ENCODE measurements around the gene TTC29.

Gene TTC29, protein sequence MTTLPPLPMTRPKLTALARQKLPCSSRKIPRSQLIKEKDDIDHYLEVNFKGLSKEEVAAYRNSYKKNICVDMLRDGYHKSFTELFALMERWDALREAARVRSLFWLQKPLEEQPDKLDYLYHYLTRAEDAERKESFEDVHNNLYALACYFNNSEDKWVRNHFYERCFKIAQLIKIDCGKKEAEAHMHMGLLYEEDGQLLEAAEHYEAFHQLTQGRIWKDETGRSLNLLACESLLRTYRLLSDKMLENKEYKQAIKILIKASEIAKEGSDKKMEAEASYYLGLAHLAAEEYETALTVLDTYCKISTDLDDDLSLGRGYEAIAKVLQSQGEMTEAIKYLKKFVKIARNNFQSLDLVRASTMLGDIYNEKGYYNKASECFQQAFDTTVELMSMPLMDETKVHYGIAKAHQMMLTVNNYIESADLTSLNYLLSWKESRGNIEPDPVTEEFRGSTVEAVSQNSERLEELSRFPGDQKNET
- total RNA-seq, result 0 reads per million in 2 donors

DNA sequence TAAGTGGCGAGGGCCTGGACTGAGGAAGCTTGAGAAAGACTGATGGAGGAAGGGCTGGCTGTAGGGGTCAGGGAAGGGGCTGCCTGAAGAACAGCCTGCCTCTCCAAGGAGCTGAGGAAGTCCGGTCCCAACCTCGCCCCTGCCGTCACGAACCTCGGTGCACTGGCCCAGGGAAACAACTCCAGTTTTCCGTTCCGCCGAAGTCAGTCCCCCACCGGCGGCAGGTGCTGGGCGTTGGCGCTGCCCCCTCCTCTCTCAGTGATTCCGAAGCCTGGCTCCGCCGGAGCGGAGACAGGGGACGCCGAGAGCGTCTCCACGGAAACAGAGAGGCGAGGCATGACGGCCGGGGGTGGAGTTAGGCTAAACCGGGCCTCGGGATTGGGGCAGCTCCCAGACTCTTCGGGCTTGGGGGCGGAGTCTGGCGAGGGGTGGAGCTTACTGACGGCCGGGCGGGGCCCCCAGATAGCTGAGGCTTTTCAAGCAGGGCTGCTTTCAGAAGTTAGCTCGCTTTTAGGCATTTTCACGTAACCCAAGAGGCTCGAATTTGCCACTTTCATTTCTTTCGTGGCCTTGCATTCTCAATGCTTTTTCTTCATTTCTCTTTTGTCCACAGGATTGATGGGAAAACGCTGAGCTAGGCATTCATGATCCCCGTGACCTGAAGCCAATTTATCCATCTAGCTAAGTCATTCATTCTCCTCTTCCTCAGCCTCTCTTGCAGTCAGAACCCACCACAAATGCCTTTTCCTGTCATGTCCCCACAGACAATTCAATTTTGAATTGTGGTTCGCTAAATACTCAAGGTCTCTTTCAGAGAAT lies at the start of gene TTC29:
Gene TTC29 (minus strand): TSS at position 309 of the 819 bp plus-strand sequence. CDS start 5,969 bp downstream, outside the sequence.
- DNase-seq, result peak; percentile 74

DNA sequence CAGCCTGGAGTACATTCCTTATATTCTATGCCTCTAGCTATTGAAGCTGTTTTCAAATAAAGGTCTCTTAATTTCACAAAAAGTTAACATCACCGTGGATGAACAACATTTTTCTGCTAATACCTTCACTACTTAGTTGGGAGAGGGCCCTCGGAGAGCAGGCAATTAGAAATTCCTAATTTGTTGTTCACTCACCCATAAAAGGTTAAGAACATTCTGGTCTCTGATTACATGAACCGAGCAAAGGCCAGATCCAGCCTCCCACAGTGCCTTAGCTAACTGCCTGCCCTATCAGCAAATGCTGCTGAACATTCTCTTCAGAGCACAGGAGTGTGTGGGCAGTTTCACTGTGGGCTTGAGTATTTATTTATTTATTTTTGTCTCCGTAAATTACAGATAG lies 36.0 kb upstream of the TTC29 start:
- DNase-seq, result no peak

DNA sequence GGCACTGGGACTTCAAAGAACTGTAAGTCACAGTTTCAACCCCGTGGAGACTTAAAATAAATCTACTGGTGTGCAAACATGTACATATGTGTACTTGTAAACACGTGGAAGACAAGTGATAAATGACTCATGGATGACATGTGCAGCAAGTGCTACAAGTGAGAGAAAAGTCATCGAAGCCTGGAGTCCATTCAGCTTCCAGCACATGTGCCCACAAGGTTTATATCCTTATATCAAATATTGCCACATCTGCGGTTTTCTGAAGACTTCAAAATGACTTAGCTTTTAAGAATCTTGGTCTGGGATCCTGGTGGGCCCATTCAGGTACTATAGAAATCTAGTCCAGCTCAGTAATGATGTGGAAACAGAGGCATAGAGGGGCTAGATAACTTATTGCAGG lies 33.0 kb upstream of the TTC29 start:
- no peak for DNase-seq

DNA sequence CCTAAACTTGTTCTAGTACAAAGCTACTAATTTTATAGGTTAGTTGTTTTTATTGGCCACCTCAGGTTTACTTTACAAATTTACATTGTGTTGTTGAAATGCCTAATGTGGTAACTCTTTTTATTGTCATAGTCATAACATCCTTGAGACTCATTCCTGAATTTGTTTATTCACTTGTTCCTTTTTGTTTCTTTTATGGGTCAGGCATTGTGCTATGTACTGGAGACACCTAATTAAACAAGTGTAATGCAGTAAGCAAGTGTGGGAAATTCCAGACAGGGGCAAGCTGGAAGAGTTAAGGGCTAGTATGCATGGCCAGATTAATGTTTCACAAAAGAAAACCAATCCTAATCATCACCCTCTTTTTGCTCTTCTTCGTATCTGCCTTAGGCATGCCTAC lies 30.5 kb upstream of the TTC29 start:
- no peak for DNase-seq

DNA sequence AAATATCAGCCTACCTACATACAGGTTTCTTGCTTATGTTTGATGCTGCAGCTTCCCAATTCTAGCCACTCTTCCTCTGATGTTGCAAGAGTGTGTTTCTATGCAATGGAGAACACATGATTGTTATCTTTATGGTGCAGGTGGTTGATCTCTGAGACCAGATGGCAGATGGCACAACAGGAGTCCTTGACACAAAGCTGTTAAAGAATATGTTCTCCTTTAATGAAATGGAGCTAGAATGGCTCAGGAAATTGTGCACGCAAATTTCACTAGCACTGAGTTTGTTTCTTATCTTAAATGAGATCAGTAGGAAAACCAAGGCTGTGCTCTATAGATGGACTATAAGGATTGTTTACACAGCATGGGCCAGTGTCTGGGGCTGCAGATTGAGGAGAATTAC lies 29.9 kb upstream of the TTC29 start:
- DNase-seq, result no peak

DNA sequence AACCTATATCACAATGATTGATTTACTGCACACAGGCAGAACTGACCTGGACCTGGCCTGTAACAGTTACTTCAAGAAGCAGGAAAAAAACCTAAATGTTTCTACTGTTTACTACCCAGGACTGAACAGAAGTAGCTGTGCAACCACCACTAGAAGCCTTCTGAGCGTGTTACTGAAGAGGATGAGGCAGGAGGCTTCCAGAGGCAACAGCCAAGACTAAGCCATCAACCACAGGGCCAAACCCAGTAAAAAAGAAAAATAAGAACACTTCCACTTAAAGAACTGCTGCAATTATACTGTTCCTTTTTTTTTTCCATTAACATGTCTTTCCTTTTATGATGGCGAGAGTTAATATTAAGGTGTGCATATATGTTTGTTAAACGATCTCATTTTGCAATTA lies 29.4 kb upstream of the TTC29 start:
- no peak for DNase-seq

DNA sequence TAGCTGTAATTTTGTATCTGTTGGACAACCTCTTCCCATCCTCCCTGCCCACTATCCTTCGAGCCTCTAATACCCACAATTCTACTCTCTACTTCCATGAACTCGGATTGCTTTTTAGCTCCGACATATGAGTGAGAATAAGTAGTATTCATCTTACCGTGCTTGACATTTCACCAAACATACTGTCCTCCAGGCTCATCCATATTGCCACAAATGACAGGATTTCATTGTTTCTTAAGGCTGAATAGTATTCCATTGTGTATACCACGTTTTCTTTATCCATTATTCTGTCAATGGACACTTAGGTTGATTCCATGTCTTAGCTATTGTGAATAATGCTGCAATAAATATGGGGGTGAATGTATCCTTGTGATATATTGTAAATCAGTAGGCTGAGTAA lies 26.4 kb upstream of the TTC29 start:
- DNase-seq, result no peak

DNA sequence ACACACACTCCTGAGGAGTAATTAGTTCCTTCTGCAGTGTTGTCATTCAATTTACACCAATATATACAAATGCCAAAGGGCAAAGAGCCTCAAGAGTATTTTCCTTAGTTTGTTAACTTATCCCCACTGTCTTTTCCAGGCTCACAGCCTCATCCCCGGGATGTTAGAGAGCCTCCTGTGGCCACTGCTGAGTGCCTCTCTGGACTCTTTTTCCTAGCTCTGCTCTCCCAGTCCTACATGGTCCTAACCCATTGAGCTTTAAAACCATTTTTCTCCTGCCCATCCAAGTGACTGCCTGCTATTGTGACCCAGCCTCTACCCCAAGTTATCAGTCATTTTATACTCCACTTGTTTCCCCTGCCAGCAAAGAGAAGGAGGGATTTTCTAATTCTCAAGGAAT lies 23.5 kb upstream of the TTC29 start:
- DNase-seq, result no peak

DNA sequence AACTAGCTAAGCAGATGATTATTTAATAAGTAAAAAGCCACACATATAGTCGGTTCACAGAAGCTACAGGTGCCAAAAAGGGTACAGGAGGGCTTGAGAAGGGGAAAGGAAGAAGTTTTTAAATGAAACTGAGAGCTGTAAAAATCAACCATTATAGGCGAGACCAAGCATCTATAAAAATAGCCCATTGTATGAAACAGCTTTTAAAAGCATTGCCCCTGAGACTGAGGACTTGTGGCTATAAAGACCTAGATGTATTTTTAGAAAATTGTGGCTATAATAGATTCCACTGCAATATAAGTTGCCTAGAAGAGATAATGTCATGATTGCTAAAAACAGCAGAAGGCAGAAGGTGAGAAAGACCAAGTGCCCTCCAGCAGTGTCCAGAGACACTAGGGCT lies 15.0 kb upstream of the TTC29 start:
- no peak for DNase-seq

DNA sequence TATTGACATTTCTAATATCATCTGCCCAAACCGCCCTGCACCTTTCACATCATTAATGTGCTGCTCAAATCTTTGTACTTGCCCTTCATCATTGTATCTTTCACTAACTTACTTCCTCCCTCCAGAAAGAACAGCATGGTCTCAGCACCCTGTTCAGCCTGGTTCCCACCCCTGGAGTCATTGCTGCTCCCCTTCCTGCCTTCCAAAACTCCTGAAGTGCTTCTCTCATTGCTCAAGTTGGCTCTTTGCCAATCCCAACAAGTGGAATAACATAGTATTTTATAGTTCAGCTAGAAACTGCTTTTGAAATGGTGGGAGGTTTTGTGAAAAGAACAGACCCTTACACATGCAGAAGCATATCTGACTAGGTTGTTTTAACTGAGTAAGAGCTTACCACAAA lies 14.0 kb upstream of the TTC29 start:
- no peak for DNase-seq

DNA sequence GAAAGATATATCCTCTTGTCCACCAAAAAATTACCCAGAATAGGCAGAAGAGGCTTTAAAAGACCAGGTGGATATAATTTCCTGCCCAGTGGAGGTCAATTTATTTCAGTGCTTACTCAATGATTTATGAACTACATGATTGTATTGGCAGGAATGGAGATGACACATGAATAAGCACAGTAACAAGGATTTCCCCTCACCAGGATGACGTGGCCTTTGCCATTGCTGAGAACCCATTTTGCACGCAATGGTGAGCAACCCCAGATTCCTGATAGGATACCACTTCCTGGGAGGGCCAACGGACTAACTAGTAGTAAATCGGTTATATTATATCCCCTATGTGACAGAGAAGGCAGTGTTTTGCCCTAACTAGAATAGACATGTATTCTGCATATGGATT lies 11.6 kb upstream of the TTC29 start:
- DNase-seq, result no peak

DNA sequence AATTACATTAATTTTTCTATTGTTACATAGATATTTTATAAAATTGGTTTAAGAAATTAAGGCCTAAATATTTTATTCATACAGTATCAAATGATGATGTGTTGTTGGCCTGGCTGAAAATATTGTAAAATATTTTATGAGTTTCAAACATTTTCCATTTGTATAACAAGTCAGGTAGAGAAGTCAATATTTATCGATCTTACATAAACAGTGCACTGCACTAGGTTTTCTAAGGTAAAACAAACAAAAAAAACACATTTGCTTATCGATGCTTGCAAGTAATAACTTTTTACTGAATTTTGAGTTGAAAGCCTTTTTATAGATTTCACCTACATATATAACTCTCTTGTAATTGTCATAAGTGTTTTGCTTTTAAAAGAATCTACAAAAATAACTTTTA lies 7.2 kb upstream of the TTC29 start:
- DNase-seq, result no peak

DNA sequence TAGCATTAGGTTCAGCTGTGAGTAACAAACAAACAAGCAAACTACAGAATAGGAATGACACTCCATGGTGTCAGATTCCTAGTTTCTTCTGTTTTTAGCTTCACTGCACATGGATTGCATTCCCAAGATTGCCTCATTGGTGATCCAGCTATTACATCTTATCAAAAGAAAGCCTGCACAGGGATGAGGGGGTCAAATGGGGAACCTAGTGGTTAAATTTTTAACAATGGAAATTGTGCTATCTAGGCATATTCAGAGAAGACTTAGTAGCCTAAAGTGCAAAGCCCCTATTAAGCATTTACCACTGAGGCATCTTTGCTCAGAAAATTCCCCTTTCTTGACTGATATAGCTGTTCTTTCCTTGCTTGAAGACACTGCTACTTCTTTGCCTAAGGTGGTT lies 3.9 kb upstream of the TTC29 start:
- DNase-seq, result no peak

DNA sequence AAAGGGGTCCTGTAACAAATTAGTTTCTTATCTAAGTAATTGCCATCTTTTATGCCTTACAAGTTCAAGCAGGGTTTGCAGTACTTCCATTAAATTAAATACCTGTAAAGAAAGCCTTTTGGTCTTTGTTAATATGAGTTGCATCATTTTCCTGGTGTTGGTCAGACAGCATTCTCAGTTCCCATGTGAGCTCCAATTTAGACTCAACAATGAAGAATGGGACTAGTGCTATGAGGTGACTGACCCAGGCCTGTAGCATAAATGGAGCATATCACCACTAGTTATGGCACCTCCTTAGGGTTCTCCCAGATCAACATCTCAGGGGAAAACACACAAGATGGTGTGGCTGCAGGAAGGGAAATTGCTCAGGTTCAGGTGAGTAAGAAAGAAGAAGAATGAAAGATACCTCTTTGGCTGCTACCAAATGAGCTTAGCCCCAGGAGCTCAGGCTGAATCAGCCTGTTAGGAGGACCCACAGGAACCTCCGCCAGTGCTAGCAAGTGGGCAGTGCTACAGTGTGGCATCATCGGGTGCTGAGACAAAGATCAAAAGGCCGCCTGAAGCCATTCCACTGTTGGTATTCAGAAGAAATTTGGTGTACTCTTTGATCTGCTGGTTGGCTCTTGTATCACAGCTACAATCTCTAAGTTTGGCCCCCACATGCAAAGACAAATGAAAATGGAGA lies 1.8 kb downstream of the TTC29 start:
- DNase-seq, result no peak

DNA sequence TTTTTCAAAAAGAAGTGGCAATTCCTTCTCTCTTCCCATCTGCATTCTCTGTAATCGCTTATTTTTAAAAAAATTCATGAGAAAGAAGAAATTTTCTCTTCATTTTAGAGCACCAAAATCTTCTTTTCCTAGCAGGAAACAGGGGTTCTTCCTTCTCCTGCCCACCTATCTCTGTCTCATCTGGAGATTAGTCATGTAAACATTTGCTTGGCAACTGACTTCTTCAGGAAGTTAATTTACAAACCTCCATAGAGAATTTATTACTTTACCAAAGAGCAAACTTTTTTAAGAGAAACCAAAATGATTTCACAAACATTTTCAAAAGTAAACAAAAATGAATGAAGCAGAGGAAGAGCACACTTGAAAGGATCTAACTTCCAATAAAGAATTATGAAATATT lies 13.5 kb downstream of the TTC29 start:
- DNase-seq, result no peak

DNA sequence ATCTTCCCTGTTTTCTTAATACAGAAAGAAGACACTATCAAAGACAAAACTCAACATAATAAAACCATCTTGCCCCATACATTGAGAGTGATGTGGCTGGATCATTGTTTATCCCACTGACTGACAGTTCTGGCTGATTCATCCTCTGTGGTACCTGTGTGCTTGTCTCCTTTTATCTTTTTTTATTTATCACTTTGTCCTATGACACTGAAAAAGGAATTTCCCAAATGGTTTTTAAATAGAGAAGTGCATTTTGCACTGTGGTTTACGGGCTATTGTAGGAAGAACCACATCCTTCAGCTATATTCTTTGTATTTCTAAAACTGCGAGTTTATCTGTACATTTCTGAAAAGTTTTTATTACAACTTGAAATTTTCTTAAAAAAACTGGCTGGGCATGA lies 15.0 kb downstream of the TTC29 start:
- DNase-seq, result no peak

DNA sequence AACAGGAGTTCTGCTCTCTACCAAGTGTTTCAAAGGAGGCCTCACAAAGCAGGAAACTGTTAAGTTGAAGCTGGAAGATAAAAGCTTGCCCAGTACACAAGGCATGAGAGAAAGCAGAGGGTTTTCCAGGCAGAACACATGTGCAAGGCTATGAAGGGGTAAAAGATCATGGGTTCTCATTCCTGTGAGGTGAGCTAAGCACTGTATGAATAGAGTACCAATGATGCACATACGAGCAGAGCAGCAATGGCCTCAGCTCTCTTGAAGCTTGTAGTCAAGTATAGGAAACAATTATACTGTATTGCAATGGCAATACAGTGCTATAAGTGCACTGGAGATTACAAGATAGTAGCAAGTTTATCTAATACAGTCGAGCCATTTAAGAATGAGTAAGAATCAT lies 18.0 kb downstream of the TTC29 start:
- DNase-seq, result no peak

DNA sequence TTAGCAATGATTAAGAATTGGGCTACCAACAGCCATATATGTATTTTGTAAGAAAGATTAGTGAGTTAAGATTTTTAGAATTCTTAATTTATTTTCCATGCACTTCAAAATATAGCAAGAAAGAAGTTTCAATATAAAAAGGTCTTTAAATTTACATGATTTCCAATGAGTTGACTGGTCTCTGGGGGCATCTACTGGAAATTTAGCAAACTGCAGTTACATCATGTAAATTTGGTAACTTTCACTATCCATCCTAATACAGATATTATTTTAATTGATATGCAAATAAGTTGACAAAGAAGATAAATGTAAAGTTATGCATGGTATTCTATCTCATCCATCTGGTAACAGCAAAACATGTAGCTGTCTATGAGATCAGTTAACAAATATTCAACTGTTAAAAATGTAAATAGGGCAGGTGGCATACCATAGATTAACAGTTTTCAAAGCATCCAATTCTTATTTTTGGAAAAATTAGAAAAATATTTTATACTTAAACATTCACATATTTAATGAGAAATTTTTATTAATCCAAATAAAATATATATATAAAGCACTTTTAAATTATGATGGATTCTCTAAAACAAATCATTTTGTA lies 29.1 kb downstream of the TTC29 start:
- DNase-seq, result no peak

DNA sequence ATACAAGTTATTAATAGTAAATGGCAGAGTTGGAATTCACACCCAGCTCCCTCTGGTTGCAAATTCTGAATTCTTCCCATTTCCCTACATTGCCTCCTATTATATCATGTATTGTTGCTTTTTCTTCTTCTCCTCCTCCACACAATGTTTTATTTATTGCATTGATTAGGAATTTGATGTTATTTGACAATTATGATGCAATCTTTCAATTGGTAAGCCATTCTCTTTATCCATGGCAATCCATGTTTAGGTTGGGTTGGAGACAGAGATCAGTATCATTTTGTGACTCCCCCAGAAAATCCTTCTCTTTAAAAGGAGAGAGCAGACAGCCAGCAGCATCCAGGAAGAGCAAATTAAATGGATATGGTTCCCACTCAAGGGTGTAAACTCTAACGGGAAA lies 30.5 kb downstream of the TTC29 start:
- DNase-seq, result no peak

DNA sequence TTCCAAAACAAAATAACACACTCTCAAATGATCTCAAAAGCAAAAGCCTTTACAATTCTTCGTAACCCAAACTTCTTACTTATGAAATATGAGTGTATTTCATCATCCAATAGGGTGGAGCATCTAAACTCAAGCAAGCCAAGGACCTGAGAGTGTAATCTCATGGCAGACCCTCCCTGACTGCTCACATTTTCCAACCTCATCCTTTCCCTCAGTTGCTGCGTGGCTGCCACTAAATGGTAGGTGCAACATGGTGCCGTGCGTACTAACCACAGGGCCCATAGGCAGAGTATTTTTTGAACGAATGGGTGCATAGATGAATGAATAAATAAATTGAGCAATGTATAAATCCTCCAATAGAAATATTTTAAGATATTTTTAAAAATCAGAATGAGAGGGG lies 45.4 kb downstream of the TTC29 start:
- no peak for DNase-seq

DNA sequence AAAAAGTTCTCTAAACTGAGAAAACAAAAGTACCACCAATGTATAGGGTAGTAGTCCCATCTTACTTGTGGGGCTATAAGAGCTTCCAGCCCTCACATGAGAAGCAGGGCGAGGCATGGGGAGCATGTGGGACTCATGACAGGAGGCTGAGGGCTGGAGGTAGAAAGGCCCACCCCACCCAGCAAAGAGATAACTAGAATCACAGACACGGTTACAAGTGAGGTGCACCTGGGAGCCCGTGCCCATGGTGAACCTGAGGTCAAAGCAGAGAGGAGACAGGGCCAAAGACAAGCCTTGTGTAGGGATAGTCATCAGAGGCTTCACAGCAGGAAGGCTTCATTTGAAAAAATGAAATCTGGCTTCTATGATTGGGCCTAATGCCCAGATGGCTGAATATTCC lies 55.4 kb downstream of the TTC29 start:
- no peak for DNase-seq

DNA sequence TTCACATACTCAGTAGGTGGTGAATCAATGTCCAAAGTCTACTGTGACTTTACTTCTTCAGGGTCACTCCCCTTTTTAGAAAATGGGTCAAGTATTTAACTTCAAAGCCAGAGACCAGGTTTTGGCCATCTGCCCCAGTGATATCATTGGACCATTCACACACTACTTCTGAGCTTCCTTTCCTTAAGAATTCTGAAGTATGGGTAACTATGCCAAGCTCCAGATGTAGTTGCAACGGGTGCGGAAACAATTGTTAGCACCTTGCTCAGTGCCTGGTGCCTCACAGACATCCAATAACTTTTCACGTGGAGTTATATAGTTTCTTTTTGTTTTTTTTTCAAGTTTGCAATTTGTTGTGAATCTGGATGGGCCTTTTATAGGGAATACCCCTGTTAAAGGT lies 62.6 kb downstream of the TTC29 start:
- no peak for DNase-seq

DNA sequence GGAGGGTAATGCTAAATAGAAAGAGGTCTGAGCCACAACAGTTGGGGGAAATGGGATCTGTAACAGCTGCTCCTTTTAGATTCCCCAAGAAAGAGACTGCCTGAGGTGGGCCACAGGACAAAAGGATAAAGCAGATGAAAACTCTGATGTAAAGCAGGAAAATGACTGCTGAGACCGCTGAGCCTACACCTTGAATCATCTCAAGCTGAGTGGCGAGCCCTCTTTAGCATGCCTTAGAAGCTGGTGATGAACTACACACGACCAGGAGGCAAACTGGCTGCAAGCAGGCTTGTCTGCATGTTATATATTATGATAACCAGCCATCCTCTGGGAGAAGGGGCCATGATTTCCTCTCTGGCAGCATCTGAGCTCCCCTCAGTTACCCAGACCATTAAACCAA lies 88.4 kb downstream of the TTC29 start:
- DNase-seq, result no peak
